CD14-positive monocyte (primary cell): ENCODE results near the gene SGCA. TPM values are rescaled to one million over a fixed set of nuclear protein-coding genes. Genes with fewer than 3 reads are reported as not detected.

ENCODE experiments used
- DNase-seq, 3 donors: peaks; one replicate each; pipeline ENCODE4 v3.0.0-alpha.2; 2011 to 2022
- H2AFZ ChIP-seq: 2 replicates; pipeline ENCODE4 v1.6.0; 2012; ENCODE audit warnings: mild to moderate bottlenecking, low read depth, low read length, inconsistent platforms; ENCODE audit not compliant: insufficient read depth, poor library complexity, severe bottlenecking
- H3K27ac ChIP-seq, 2 donors: 1 replicate in 1 of 2; 2 replicates in 1 of 2; pipeline ENCODE4 v1.5.1; 2012 to 2013; ENCODE audit warnings: low read length in 2 of 2, control low read depth in 1 of 2, inconsistent platforms in 1 of 2, low read depth in 1 of 2, mild to moderate bottlenecking in 1 of 2
- H3K27me3 ChIP-seq, 2 donors: one replicate each; pipeline versions ENCODE4 v1.6.0 to v1.6.1; 2011 to 2013; ENCODE audit warnings: low read length in 2 of 2; ENCODE audit not compliant: control insufficient read depth in 2 of 2, insufficient read depth in 2 of 2
- H3K36me3 ChIP-seq, 2 donors: replicated peaks in 1 of 2; 1 replicate in 1 of 2; 2 replicates in 1 of 2; pipeline versions ENCODE4 v1.5.1 to v1.6.1; 2012 to 2013; ENCODE audit warnings: low read length in 2 of 2, control low read depth in 1 of 2, inconsistent platforms in 1 of 2, mild to moderate bottlenecking in 1 of 2; ENCODE audit not compliant: insufficient read depth in 2 of 2, control insufficient read depth in 1 of 2
- H3K4me1 ChIP-seq, 2 donors: 1 replicate in 1 of 2; 2 replicates in 1 of 2; pipeline versions ENCODE4 v1.5.1 to v1.6.1; 2012 to 2013; ENCODE audit warnings: low read length in 2 of 2, control low read depth in 1 of 2, inconsistent platforms in 1 of 2, mild to moderate bottlenecking in 1 of 2, moderate library complexity in 1 of 2; ENCODE audit not compliant: insufficient read depth in 2 of 2, control insufficient read depth in 1 of 2
- H3K4me2 ChIP-seq: replicated peaks from 2 replicates; pipeline ENCODE3; 2012; ENCODE audit warnings: low read length, moderate library complexity, mild to moderate bottlenecking; ENCODE audit not compliant: poor library complexity, severe bottlenecking; ENCODE audit errors: extremely low read depth
- H3K4me3 ChIP-seq, 3 experiments: fragments of 200-600 bp in 1 of 3; sonication (generic) in 1 of 3; replicated peaks in 1 of 3; 1 replicate in 2 of 3; 2 replicates in 1 of 3; pipeline ENCODE4 v1.5.1; 2011 to 2013; ENCODE audit warnings: low read length in 3 of 3, mild to moderate bottlenecking in 3 of 3, control low read depth in 2 of 3, low read depth in 2 of 3, inconsistent platforms in 1 of 3, moderate library complexity in 1 of 3
- H3K79me2 ChIP-seq: 2 replicates; pipeline ENCODE4 v1.6.0; 2012; ENCODE audit warnings: mild to moderate bottlenecking, control low read depth, inconsistent platforms, low read length, moderate library complexity; ENCODE audit not compliant: insufficient read depth
- H3K9ac ChIP-seq: 2 replicates; pipeline ENCODE4 v1.6.0; 2017; ENCODE audit warnings: low read length, mild to moderate bottlenecking; ENCODE audit not compliant: insufficient read depth, poor library complexity, severe bottlenecking
- H3K9me3 ChIP-seq, 2 donors: replicated peaks in 1 of 2; 1 replicate in 1 of 2; 2 replicates in 1 of 2; pipeline versions ENCODE4 v1.5.1 to v1.6.1; 2012 to 2013; ENCODE audit warnings: low read length in 2 of 2, control low read depth in 1 of 2; ENCODE audit not compliant: control insufficient read depth in 1 of 2, insufficient read depth in 1 of 2
- H4K20me1 ChIP-seq: 2 replicates; pipeline ENCODE4 v1.6.0; 2012; ENCODE audit warnings: mild to moderate bottlenecking, low read length, control low read depth, moderate library complexity; ENCODE audit not compliant: insufficient read depth
- H3K27ac Mint-ChIP-seq, 7 donors: one replicate each; pipeline ENCODE4 v1.8.0; 2020; ENCODE audit warnings: mild to moderate bottlenecking in 7 of 7, mixed read lengths in 7 of 7, moderate library complexity in 6 of 7, inconsistent platforms in 2 of 7
- H3K27me3 Mint-ChIP-seq, 3 donors: one replicate each; pipeline ENCODE4 v1.8.0; 2021 to 2022; ENCODE audit warnings: low read depth in 3 of 3, mild to moderate bottlenecking in 3 of 3, mixed read lengths in 3 of 3, moderate library complexity in 3 of 3, inconsistent platforms in 1 of 3
- H3K36me3 Mint-ChIP-seq, 2 donors: one replicate each; pipeline ENCODE4 v1.8.0; 2020; ENCODE audit warnings: mixed read lengths in 2 of 2, inconsistent platforms in 1 of 2, mild to moderate bottlenecking in 1 of 2
- H3K4me1 Mint-ChIP-seq: one replicate; pipeline ENCODE4 v1.8.0; 2020; ENCODE audit warnings: mild to moderate bottlenecking, mixed read lengths
- H3K4me3 Mint-ChIP-seq, 2 donors: one replicate each; pipeline ENCODE4 v1.8.0; 2020; ENCODE audit warnings: mild to moderate bottlenecking in 2 of 2, mixed read lengths in 2 of 2, moderate library complexity in 1 of 2
- H3K9me3 Mint-ChIP-seq, 7 donors: one replicate each; pipeline ENCODE4 v1.8.0; 2020 to 2022; ENCODE audit warnings: mixed read lengths in 7 of 7, mild to moderate bottlenecking in 6 of 7, moderate library complexity in 6 of 7, inconsistent platforms in 2 of 7
- WGBS: methylation state at CpG from one replicate; pipeline ENCODE4 v1.1.5; 2013; ENCODE audit warnings: missing lambda C conversion rate; ENCODE audit not compliant: insufficient coverage; 5-methylcytosine and 5-hydroxymethylcytosine counted together
- intact Hi-C, 2 donors: fragments of 100-400 bp; cut with micrococcal nuclease; formaldehyde crosslinking; loops; one replicate each; pipeline versions ENCODE4 v1.15.0 to v1.15.1; 2023
- polyA plus RNA-seq, 3 donors: library from polyadenylated mRNA; depleted of rRNA in 1 of 3; unstranded in 2 of 3; stranded (reverse) in 1 of 3; fragments of 300-500 nt in 2 of 3; fragments of >200 nt in 1 of 3; fragmentation: Illumina TruSeq in 2 of 3; gene quantifications; 1 replicate in 2 of 3; 2 replicates in 1 of 3; pipeline ENCODE4 v1.2.3, GENCODE V29; 2012 to 2021
- TF ChIP-seq, protein P1 (sequence below): fragments of 200-600 bp; IDR thresholded peaks from one replicate; pipeline ENCODE4 v1.8.0; 2022; ENCODE audit warnings: antibody characterized with exemption, mild to moderate bottlenecking

SGCA gene
- polyA plus RNA-seq, 3 donors: 0.27 to 0.89 (median 0.53) TPM

GRCh38 chr17:50150354-50151040 is 15.3 kb upstream of the SGCA start, which contains the start of gene PPP1R9B:
Gene PPP1R9B, minus strand, starts transcription at chr17:50150677. Its CDS starts 164 bp downstream, at chr17:50150513.
- Mint-ChIP-seq H3K9me3 (peaks cover 0 to 4% (median 0%) of the 10 kb centered on the region in 7 donors), H3K4me3 (peak within 1 kb of the TSS; percentile 97 to 100), H3K27me3 (peaks cover 0 to 2% (median 1%) of the 10 kb centered on the region in 3 donors), H3K27ac (peak within 1 kb of the TSS; percentile 93 to 98 (median 96)), H3K4me1 (peaks cover 55% of the 10 kb centered on the region), H3K36me3 (peaks cover 14 to 19% of the 10 kb centered on the region in 2 donors)
- H4K20me1 ChIP-seq: peaks cover 66% of the 10 kb centered on the region
- peak within 1 kb of the TSS; percentile 83 to 100 (median 95) for H3K4me3 ChIP-seq
- no peaks in the 10 kb centered on the region for H3K9me3 ChIP-seq
- H3K4me2 ChIP-seq: peak within 1 kb of the TSS; percentile 99
- intact Hi-C loops: no loop called here
- H3K27me3 ChIP-seq: no peaks in the 10 kb centered on the region
- TF ChIP-seq, protein P1, sequence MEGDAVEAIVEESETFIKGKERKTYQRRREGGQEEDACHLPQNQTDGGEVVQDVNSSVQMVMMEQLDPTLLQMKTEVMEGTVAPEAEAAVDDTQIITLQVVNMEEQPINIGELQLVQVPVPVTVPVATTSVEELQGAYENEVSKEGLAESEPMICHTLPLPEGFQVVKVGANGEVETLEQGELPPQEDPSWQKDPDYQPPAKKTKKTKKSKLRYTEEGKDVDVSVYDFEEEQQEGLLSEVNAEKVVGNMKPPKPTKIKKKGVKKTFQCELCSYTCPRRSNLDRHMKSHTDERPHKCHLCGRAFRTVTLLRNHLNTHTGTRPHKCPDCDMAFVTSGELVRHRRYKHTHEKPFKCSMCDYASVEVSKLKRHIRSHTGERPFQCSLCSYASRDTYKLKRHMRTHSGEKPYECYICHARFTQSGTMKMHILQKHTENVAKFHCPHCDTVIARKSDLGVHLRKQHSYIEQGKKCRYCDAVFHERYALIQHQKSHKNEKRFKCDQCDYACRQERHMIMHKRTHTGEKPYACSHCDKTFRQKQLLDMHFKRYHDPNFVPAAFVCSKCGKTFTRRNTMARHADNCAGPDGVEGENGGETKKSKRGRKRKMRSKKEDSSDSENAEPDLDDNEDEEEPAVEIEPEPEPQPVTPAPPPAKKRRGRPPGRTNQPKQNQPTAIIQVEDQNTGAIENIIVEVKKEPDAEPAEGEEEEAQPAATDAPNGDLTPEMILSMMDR: no peak
- under 1% methylated on average over 65 of the region's 69 CpGs for WGBS
- H3K79me2 ChIP-seq: peaks cover 73% of the 10 kb centered on the region
- peaks cover 2 to 12% of the 10 kb centered on the region in 2 donors for H3K36me3 ChIP-seq
- peak within 1 kb of the TSS; percentile 83 to 93 for H3K27ac ChIP-seq
- peak within 1 kb of the TSS; percentile 79 for H2AFZ ChIP-seq
- peak within 1 kb of the TSS; percentile 90 for H3K9ac ChIP-seq
- no peak for DNase-seq
- peaks cover 58 to 69% of the 10 kb centered on the region in 2 donors for H3K4me1 ChIP-seq

DNA sequence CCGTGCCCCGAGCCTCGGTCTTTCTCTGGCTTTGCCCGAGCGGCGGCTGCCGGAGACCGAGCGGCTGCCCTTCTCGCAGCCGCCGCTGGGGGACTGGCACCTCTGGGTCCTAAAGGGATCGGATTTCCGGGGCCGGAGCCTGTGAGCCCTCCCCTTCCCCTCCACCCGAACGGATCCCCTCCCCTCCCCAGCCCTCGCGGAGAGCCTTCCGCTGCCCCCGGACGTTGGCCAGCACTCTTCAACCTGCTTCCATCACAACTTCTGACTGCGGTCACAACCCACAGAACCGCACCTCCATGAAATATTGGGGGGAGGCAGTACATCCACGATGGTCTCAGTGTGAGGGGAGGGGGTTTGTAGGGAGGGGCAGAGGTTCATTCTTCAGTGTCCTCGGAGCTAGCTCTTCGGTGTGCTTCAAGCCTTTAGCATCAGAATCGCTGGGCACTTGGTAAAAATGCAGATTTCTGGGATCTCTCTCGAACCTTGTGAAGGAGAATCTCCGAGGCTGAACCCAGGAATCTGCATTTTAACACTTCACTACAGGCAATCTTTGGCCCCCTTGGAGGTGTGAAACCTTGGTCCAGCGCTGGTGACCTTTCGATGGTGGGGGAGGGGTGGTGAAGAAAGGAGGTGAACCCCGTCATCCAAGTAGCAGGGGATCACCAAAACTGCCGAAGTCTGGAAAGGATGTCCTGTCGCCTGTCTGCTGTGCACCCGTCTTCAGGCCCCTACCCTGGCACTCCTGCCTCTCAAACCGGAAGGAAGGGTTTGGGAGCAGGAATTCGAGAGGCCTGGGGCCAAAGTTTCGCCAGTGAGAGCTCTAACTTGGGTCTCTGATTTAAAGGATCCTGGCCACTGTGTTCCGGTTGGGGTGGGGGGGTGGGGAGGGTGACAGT is 14.5 kb upstream of the SGCA start:
- intact Hi-C loops: no loop called here
- TF ChIP-seq, protein P1: peak; percentile 58
- H3K27ac Mint-ChIP-seq: peak overlapping the region; percentile 88 to 97 (median 95)
- peak overlapping the region; percentile 79 for H2AFZ ChIP-seq
- H3K36me3 Mint-ChIP-seq: peaks cover 10 to 12% of the 10 kb centered on the region in 2 donors
- WGBS: 0% methylated on average over 20 of the region's 40 CpGs
- H3K4me3 Mint-ChIP-seq: peak overlapping the region; percentile 92 to 96
- peak overlapping the region; percentile 99 for H3K4me2 ChIP-seq
- peaks cover 53% of the 10 kb centered on the region for H3K4me1 Mint-ChIP-seq
- peak; percentile 84 to 90 (median 86) for DNase-seq
- peaks cover 0 to 4% of the 10 kb centered on the region in 2 donors for H3K36me3 ChIP-seq
- no peaks in the 10 kb centered on the region for H3K9me3 ChIP-seq
- peaks cover 65% of the 10 kb centered on the region for H3K79me2 ChIP-seq
- peaks cover 0 to 4% (median 0%) of the 10 kb centered on the region in 7 donors for H3K9me3 Mint-ChIP-seq
- H3K4me1 ChIP-seq: peaks cover 55 to 67% of the 10 kb centered on the region in 2 donors
- peak overlapping the region; percentile 83 to 100 (median 86) for H3K4me3 ChIP-seq
- no peaks in the 10 kb centered on the region for H3K27me3 ChIP-seq
- peak overlapping the region; percentile 76 to 83 for H3K27ac ChIP-seq
- peak overlapping the region; percentile 90 for H3K9ac ChIP-seq
- H4K20me1 ChIP-seq: peaks cover 58% of the 10 kb centered on the region
- peaks cover 1 to 2% (median 2%) of the 10 kb centered on the region in 3 donors for H3K27me3 Mint-ChIP-seq
